ENCODE data around the gene TBP. TPM values are rescaled to one million over a fixed set of nuclear protein-coding genes. Genes with fewer than 3 reads are reported as not detected.
"Not testable (repeated sequence)": the region's sequence is repeated elsewhere in the genome, so short reads cannot be mapped to it uniquely, and the experiment has no call there.

Gene TBP
- 10 to 100 TPM in 11 of 12 donors, not detected in 1; 13.1 to 32.9 (median 16.1) TPM for polyA plus RNA-seq (ENCODE audit: insufficient read length in 12 of 12)
- long read RNA-seq, donor 1, partial matches to known transcripts = 15 of 19 reads
- long read RNA-seq, donor 1, other reads (novel, unspliced or antisense) = 0 of 19 reads
- long read RNA-seq, donor 2, partial matches to known transcripts = 0 of 3 reads
- long read RNA-seq, donor 2, other reads (novel, unspliced or antisense) = 0 of 3 reads
- long read RNA-seq, donor 3, partial matches to known transcripts = 0 of 3 reads
- long read RNA-seq, donor 3, other reads (novel, unspliced or antisense) = 0 of 3 reads
- long read RNA-seq, donor 4, partial matches to known transcripts = 9 of 13 reads
- long read RNA-seq, donor 4, other reads (novel, unspliced or antisense) = 0 of 13 reads
- long read RNA-seq, donor 5, partial matches to known transcripts = 0 of 3 reads
- long read RNA-seq, donor 5, other reads (novel, unspliced or antisense) = 0 of 3 reads
- long read RNA-seq, donor 6, partial matches to known transcripts = 0 of 6 reads
- long read RNA-seq, donor 6, other reads (novel, unspliced or antisense) = 0 of 6 reads
- long read RNA-seq, donor 7, partial matches to known transcripts = 0 of 2 reads
- long read RNA-seq, donor 7, other reads (novel, unspliced or antisense) = 0 of 2 reads
- long read RNA-seq, donor 8, partial matches to known transcripts = 27 of 29 reads
- long read RNA-seq, donor 8, other reads (novel, unspliced or antisense) = 0 of 29 reads
- long read RNA-seq, donor 9, partial matches to known transcripts = 0 of 1 reads
- long read RNA-seq, donor 9, other reads (novel, unspliced or antisense) = 0 of 1 reads
- long read RNA-seq, donor 10, partial matches to known transcripts = 0 of 2 reads
- long read RNA-seq, donor 10, other reads (novel, unspliced or antisense) = 0 of 2 reads
- long read RNA-seq, donor 11, partial matches to known transcripts = 8 of 9 reads
- long read RNA-seq, donor 11, other reads (novel, unspliced or antisense) = 0 of 9 reads

GRCh38 chr6:170554013-170554795, at the start of gene TBP:
Gene TBP, plus strand, starts transcription at chr6:170554369. Its CDS starts 2,661 bp downstream, at chr6:170557030.
- peak; percentile 99 for DNase-seq

DNA sequence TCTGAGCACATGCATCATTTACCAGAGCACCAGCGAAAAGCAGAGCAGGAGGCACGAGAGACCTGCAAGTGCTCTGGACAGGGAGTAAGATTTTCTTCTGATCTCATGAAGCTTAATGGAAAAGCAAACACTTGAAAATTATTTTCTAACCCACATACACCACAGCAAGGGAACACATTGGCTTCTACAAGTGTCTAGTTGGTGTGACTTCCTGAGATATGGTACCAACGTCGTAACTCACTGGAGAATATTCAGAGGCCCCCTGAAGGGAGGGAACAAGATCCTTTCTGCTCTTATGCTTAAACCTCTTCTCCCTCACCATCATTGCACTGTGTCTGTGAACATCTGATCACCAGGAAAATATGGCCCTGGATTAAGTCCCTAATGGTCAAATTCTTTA, 49.7 kb upstream of the TBP start:
- DNase-seq = no peak

DNA sequence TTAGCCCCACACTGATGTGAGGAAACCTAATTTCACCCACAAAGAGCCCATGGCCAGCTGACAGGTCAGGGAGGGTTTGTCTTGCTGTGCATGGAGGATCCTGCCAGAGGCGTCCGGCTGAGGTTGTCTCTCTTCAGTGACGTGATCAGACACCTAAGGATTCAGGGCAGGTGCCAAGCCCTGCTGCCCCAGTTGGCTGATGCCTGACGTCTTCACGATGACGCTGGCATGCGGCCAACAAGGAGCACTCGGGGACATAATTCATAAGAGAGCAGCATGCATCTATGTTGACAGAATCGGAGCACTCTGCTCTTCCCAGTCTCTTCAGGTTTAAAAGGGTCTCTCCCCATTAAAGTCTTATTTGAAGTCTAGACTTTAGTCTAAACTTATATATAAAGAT, 48.9 kb upstream of the TBP start:
- no peak for DNase-seq

GRCh38 chr6:170506446-170506845, 47.7 kb upstream of the TBP start:
- no peak for DNase-seq

DNA sequence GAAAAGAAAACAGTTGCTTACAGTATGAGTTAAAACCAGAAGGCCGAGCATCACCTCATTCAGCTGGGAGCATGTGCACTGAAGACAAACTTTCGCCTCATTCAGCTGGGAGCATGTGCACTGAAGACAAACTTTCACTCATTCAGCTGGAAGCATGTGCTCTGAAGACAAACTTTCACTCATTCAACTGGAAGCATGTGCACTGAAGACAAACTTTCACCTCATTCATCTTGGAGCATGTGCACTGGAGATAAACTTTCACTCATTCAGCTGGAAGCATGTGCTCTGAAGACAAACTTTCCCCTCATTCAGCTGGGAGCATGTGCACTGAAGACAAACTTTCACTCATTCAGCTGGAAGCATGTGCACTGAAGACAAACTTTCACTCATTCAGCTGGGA, 46.4 kb upstream of the TBP start:
- DNase-seq = not testable (repeated sequence)

DNA sequence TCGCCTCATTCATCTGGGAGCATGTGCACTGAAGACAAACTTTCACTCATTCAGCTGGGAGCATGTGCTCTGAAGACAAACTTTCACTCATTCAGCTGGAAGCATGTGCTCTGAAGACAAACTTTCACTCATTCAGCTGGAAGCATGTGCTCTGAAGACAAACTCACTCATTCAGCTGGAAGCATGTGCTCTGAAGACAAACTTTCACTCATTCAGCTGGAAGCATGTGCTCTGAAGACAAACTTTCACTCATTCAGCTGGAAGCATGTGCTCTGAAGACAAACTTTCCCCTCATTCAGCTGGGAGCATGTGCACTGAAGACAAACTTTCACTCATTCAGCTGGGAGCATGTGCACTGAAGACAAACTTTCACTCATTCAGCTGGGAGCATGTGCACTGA, 45.9 kb upstream of the TBP start:
- not testable (repeated sequence) for DNase-seq

DNA sequence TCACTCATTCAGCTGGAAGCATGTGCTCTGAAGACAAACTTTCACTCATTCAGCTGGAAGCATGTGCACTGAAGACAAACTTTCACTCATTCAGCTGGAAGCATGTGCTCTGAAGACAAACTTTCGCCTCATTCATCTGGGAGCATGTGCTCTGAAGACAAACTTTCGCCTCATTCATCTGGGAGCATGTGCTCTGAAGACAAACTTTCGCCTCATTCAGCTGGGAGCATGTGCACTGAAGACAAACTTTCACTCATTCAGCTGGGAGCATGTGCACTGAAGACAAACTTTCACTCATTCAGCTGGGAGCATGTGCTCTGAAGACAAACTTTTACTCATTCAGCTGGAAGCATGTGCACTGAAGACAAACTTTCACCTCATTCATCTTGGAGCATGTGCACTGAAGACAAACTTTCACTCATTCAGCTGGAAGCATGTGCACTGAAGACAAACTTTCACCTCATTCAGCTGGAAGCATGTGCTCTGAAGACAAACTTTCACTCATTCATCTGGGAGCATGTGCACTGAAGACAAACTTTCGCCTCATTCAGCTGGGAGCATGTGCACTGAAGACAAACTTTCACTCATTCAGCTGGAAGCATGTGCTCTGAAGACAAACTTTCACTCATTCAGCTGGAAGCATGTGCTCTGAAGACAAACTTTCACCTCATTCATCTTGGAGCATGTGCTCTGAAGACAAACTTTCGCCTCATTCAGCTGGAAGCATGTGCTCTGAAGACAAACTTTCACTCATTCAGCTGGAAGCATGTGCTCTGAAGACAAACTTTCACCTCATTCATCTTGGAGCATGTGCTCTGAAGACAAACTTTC, 45.1 kb upstream of the TBP start:
- not testable (repeated sequence) for DNase-seq

- DNase-seq = no peak
These were observed 44.5 kb upstream of the TBP start for GRCh38 chr6:170509723-170510018.

- DNase-seq = no peak
These were observed 43.5 kb upstream of the TBP start for GRCh38 chr6:170510631-170511030.

- no peak for DNase-seq
These were observed 41.9 kb upstream of the TBP start for GRCh38 chr6:170512249-170512648.

GRCh38 chr6:170514908-170515307, 39.3 kb upstream of the TBP start:
- DNase-seq = no peak

- DNase-seq = no peak
These were observed 37.2 kb upstream of the TBP start for GRCh38 chr6:170516783-170517616.

DNA sequence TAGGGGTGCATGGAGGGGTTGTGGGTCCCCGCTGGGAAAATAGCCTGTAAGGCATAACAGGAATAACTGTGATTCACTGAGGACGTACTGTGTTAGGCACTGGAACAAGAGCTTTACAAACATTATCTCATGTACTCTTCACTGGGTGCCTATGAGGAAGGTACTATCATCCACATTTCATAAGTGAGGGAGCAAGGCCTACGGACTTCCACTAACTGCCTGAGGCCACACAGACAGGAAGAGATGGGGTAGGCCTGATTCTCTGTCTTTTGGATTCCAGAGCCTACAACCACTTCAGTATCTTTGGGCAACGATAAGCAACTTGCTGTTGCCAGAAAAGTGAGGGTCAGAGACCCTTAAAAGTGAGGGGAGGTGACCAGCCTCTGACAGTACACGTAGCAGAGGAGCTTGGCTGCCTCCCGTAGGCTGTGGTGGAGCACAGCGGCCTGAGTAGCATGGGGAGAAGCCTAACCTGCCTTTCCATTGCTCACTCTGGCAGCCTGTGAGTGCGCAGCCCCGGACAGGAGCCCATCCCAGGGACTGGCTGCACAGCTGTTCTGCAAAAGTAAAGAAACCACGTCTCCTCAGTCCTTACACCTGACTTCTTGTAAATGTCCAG, 31.5 kb upstream of the TBP start:
- no peak for DNase-seq

GRCh38 chr6:170523256-170524171, 30.7 kb upstream of the TBP start:
- no peak for DNase-seq

GRCh38 chr6:170524172-170524502, 30.0 kb upstream of the TBP start:
- peak; percentile 16 for DNase-seq

DNA sequence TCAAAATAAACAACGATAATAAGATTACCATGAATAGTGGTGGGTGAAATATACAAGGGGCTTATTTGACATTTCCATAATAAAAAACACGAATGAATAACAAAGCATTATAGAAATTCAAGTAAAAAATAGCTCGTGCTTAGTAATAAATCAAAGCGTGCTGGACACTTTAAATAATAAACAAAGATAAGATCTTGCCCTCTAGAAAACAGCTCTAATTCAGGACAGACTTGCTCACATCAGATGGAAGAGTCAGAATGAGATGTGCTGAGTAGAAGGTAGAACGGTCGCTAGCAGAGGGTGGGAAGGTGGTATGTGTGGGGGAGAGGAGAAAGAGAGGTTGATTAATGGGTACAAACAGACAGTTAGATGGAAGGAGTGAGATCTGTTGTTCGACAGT, 28.4 kb upstream of the TBP start:
- DNase-seq = no peak

- DNase-seq = not testable (repeated sequence)
These were observed 26.2 kb upstream of the TBP start for GRCh38 chr6:170527995-170528394.

- DNase-seq = peak; percentile 77
These were observed 24.2 kb upstream of the TBP start for GRCh38 chr6:170529839-170530469.
